ENCODE data around the gene AFAP1L2. TPM values are rescaled to one million over a fixed set of nuclear protein-coding genes. Genes with fewer than 3 reads are reported as not detected.

AFAP1L2 gene
- total RNA-seq, 1 donor from 2014 or later: 17.9 TPM

GRCh38 chr10:114288424-114289095, 115.7 kb downstream of the AFAP1L2 start:
- no peak for DNase-seq (ENCODE audit: low spot score)

- DNase-seq (ENCODE audit: low spot score): no peak
These were observed 117.4 kb downstream of the AFAP1L2 start for GRCh38 chr10:114286921-114287320.

- DNase-seq (ENCODE audit: low spot score): no peak
These were observed 118.3 kb downstream of the AFAP1L2 start for GRCh38 chr10:114285961-114286441.

- no peak for DNase-seq (ENCODE audit: low spot score)
These were observed 119.8 kb downstream of the AFAP1L2 start for GRCh38 chr10:114284346-114285071.

- no peak for DNase-seq (ENCODE audit: low spot score)
These were observed 120.6 kb downstream of the AFAP1L2 start for GRCh38 chr10:114283535-114284234.

- DNase-seq (ENCODE audit: low spot score): no peak
These were observed 121.2 kb downstream of the AFAP1L2 start for GRCh38 chr10:114283091-114283490.

GRCh38 chr10:114282526-114282925, 121.8 kb downstream of the AFAP1L2 start:
- no peak for DNase-seq (ENCODE audit: low spot score)

GRCh38 chr10:114281461-114281860, 122.8 kb downstream of the AFAP1L2 start:
- no peak for DNase-seq (ENCODE audit: low spot score)

GRCh38 chr10:114281006-114281405, 123.3 kb downstream of the AFAP1L2 start:
- DNase-seq (ENCODE audit: low spot score): no peak

- no peak for DNase-seq (ENCODE audit: low spot score)
These were observed 124.2 kb downstream of the AFAP1L2 start for GRCh38 chr10:114279901-114280644.

GRCh38 chr10:114279289-114279688, 125.0 kb downstream of the AFAP1L2 start:
- no peak for DNase-seq (ENCODE audit: low spot score)

GRCh38 chr10:114278884-114279191, 125.5 kb downstream of the AFAP1L2 start:
- no peak for DNase-seq (ENCODE audit: low spot score)

- DNase-seq (ENCODE audit: low spot score): no peak
These were observed 126.0 kb downstream of the AFAP1L2 start for GRCh38 chr10:114278140-114278883.

- DNase-seq (ENCODE audit: low spot score): no peak
These were observed 127.6 kb downstream of the AFAP1L2 start for GRCh38 chr10:114276671-114277070.

- no peak for DNase-seq (ENCODE audit: low spot score)
These were observed 128.2 kb downstream of the AFAP1L2 start for GRCh38 chr10:114276066-114276465.

GRCh38 chr10:114274616-114275453, 129.5 kb downstream of the AFAP1L2 start:
- no peak for DNase-seq (ENCODE audit: low spot score)

GRCh38 chr10:114273910-114274309, 130.4 kb downstream of the AFAP1L2 start:
- DNase-seq (ENCODE audit: low spot score): no peak

- no peak for DNase-seq (ENCODE audit: low spot score)
These were observed 131.6 kb downstream of the AFAP1L2 start for GRCh38 chr10:114272696-114273095.

GRCh38 chr10:114271779-114272167, 132.5 kb downstream of the AFAP1L2 start:
- DNase-seq (ENCODE audit: low spot score): no peak

- DNase-seq (ENCODE audit: low spot score): peak; percentile 67
These were observed 133.1 kb downstream of the AFAP1L2 start for GRCh38 chr10:114271075-114271778.

All from ureter (tissue), 1 donor.